ENCODE measurements around the gene GRIFIN.

The GRIFIN gene

DNA sequence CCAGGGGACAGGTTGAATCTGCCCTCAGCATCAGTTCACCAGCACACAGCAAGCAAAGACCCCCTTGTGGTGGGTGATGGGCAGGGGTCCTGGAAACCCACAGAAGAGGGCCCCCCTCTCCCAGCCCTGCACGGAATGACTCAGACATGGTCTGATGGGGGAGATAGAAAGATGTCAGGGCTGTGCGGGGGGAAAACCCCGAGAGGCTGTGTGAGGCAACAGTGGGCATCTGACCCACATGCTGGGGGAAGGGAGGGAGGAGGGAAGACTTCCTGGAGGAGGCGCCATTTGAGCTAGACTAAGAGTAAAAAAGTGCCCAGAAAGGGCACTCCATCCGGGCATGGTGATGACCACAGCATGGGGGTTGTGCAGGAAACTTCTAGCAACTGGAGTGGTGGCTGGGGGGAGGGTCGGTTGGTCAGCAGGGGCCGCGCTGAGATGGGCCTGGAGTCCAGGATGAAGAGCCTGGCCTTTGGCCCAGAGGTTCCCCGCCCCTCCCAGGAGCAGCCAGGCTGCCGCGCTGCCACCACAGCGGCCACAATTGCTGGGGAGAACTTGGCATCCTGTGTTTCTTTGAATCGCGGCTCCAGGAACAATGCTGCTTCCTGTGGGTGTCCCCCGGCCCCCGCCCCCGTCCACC is 45.9 kb upstream of the GRIFIN start:
- TF ChIP-seq, protein P1, sequence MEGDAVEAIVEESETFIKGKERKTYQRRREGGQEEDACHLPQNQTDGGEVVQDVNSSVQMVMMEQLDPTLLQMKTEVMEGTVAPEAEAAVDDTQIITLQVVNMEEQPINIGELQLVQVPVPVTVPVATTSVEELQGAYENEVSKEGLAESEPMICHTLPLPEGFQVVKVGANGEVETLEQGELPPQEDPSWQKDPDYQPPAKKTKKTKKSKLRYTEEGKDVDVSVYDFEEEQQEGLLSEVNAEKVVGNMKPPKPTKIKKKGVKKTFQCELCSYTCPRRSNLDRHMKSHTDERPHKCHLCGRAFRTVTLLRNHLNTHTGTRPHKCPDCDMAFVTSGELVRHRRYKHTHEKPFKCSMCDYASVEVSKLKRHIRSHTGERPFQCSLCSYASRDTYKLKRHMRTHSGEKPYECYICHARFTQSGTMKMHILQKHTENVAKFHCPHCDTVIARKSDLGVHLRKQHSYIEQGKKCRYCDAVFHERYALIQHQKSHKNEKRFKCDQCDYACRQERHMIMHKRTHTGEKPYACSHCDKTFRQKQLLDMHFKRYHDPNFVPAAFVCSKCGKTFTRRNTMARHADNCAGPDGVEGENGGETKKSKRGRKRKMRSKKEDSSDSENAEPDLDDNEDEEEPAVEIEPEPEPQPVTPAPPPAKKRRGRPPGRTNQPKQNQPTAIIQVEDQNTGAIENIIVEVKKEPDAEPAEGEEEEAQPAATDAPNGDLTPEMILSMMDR (IDR thresholded peaks at IDR 0.05; ENCODE audit: insufficient read depth, low read depth, low read length, missing control alignments) = no peak
- DNase-seq (ENCODE audit: low read depth) = peak; percentile 42
- peak overlapping the region; percentile 68 for H3K4me3 ChIP-seq (ENCODE audit: low read length)

DNA sequence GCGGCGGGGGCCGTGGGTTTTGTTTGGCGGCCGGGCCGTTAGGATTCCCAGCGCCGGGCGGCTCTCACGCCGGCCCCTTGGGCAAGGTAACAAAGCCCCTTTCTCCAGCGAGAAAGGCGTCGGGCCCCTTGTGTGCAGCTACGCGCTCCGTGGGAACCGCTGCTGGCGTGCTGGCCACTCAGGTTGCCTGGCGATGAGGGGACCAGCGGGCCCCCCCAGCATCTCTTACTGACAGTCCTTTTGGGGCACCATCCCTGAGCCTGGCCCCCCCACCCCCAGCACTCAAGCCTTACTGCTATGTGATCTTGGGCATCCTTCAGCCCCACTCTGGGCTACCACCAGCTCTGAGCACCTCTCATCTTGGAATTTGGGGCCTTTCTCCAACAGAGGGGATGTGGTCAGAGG is 45.1 kb upstream of the GRIFIN start:
- H3K4me3 ChIP-seq (ENCODE audit: low read length) = peak overlapping the region; percentile 68
- TF ChIP-seq, protein P1 (IDR thresholded peaks at IDR 0.05; ENCODE audit: insufficient read depth, low read depth, low read length, missing control alignments) = no peak
- DNase-seq (ENCODE audit: low read depth) = no peak

DNA sequence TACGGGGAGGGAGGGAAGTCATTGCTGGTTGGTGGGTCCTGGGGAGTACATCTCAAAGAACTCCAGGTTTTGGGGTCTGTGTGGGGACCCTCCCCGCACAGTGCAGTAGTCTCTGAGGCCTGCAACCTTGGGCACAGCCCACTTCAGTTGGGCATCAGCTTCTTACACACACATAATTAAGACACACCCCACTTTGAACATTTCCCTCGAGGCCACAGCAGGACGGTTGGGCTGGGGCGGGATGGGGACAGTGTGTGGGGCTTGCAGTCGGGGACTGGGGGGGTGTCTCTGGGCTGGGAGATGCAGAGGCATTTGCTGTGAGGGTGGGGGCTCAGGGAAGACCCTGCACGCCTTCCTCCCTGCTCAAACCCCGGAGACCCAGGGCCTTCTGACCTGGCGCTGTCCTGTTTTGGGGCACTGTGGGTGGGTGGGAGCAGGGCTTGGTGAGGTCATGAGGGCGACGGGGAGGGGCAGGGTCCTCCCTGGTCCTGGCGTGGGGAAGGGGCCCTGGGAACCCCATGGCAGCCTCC is 44.6 kb upstream of the GRIFIN start:
- TF ChIP-seq, protein P1 (IDR thresholded peaks at IDR 0.05; ENCODE audit: insufficient read depth, low read depth, low read length, missing control alignments) = no peak
- peak overlapping the region; percentile 68 for H3K4me3 ChIP-seq (ENCODE audit: low read length)
- DNase-seq (ENCODE audit: low read depth) = peak; percentile 46

- TF ChIP-seq, protein P1 (IDR thresholded peaks at IDR 0.05; ENCODE audit: insufficient read depth, low read depth, low read length, missing control alignments) = no peak
- H3K4me3 ChIP-seq (ENCODE audit: low read length) = peak overlapping the region; percentile 68
- peak; percentile 38 for DNase-seq (ENCODE audit: low read depth)
Measured at GRCh38 chr7:2520131-2520760, 44.0 kb upstream of the GRIFIN start.

DNA sequence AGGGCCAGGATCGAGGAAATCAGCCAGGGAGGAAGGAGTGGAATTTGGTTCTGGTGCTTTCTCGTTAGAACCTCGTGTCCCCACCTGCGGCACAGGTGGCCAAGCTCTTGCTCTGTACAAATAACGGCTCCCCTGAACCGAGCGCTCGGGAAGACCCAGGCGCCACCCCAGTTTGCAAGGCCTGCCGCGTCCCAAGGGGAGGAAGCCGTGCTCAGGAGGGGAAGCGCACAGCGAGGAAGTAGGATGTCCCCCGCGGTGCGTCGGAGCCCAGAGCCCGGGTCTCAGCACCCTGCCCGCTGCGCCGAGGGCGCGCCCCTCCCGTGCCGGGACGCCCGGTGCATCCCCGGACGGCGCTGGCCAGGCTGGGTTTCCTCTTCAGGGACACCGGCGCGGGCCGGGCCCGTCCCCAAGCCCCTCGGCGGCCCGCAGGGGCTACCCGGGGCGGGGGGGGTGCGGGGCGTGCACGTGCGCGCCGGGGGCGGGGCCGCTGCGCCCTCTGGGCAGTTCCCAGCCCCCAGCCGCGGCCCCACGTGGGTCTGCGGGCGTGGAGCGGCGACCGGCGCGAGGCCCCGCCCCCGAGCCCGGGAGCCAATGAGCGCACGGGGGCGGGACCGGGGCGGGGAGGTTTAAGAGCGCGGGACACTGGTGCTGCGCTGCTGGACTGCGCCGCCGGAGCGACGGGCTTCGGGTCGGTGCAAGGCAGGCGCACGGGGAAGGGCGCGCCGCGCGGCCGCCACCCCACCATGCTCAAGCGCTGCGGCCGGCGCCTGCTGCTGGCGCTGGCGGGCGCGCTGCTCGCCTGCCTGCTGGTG is 43.1 kb upstream of the GRIFIN start, which contains the start of gene LFNG:
Gene LFNG, plus strand, starts transcription at position 656 of the 812 bp plus-strand sequence. Its CDS starts 88 bp downstream, at position 744.
- H3K4me3 ChIP-seq (ENCODE audit: low read length) = peak within 1 kb of the TSS; percentile 68
- TF ChIP-seq, protein P1 (IDR thresholded peaks at IDR 0.05; ENCODE audit: insufficient read depth, low read depth, low read length, missing control alignments) = no peak
- peak; percentile 91 for DNase-seq (ENCODE audit: low read depth)

DNA sequence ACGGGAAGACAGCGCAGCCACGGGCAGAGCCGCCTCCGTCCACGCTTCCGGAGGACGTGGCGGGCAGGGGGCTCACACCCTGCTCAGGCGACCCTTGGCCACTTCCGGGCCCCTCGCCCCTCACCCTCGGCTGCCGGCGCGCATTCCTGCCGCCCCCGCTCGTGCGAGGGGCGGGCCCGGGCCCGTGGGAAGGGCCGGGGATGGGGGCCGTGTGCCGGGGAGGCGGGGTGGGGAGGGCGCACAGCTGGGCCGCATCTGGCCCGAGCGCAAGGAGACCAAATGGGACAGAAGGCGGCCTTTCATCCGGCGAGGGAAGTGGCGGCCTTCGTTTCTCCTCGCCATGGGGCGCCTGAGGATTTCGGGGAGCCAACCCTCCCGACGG is 42.5 kb upstream of the GRIFIN start:
- no peak for DNase-seq (ENCODE audit: low read depth)
- peak overlapping the region; percentile 25 for H3K4me3 ChIP-seq (ENCODE audit: low read length)
- TF ChIP-seq, protein P1 (IDR thresholded peaks at IDR 0.05; ENCODE audit: insufficient read depth, low read depth, low read length, missing control alignments) = no peak

Measured in epithelial cell of esophagus (primary cell).